K562 (cell line): ENCODE data around the gene FAM149B1. TPM values are rescaled to one million over a fixed set of nuclear protein-coding genes. Genes with fewer than 3 reads are reported as not detected.

Experiments used
- ATAC-seq: fragments of 200-7000 bp; cut with Tn5 transposase; 3 replicates; pipeline ENCODE4 v1.9.1; 2020; ENCODE audit warnings: moderate library complexity
- BruUV-seq: library from RNA; stranded (reverse); fragments of 400-500 nt; replicated peaks from 2 replicates; lab custom pipeline; 2021; lab: Mats Ljungman, UMichigan
- CTCF ChIA-PET: fragments of 300-600 bp; formaldehyde crosslinking; extraction: SDS; loops from one replicate; lab custom pipeline; 2021; ENCODE audit warnings: low intra/inter-chr PET ratio; lab: Yijun Ruan, JAX
- POLR2A ChIA-PET: fragments of 300-600, 350-650 bp; sonication (Branson Sonifier 250); formaldehyde crosslinking; extraction: SDS; loops from one replicate; lab custom pipeline; 2021; ENCODE audit warnings: antibody characterized with exemption, inconsistent platforms; lab: Yijun Ruan, JAX
- DNase-seq, 4 experiments: peaks; one replicate each; pipeline versions ENCODE4 v3.0.0 to v3.0.0-alpha.2; 2011 to 2018; ENCODE audit warnings: low spot score in 3 of 4, mixed read lengths in 3 of 4; ENCODE audit errors: extremely low read depth in 1 of 4
- FAIRE-seq: peaks from 2 replicates; lab custom pipeline; 2011; peaks lifted over from hg19 to GRCh38; lab: Jason Lieb, UNC
- H2AFZ ChIP-seq: 2 replicates; pipeline ENCODE4 v1.6.0; 2011; ENCODE audit warnings: low read depth, low read length, control low read depth, inconsistent platforms
- H3K27ac ChIP-seq: fragments of 200-600 bp; 3 replicates; pipeline ENCODE4 v1.8.0; 2011; ENCODE audit warnings: low read depth, mild to moderate bottlenecking, control low read depth, inconsistent platforms, low read length, moderate library complexity, mixed read lengths; ENCODE audit errors: extremely low read depth
- H3K27me3 ChIP-seq, 2 experiments: fragments of 300-600 bp in 1 of 2; 2 replicates in 1 of 2; 3 replicates in 1 of 2; pipeline versions ENCODE4 v1.6.0 to v1.8.0; 2011; ENCODE audit warnings: inconsistent platforms in 2 of 2, low read length in 2 of 2, mild to moderate bottlenecking in 1 of 2, mixed read lengths in 1 of 2, moderate library complexity in 1 of 2; ENCODE audit not compliant: control insufficient read depth in 2 of 2, insufficient read depth in 2 of 2
- H3K36me3 ChIP-seq: fragments of 300-600 bp; 3 replicates; pipeline ENCODE4 v1.8.0; 2011; ENCODE audit warnings: mild to moderate bottlenecking, low read length, inconsistent platforms; ENCODE audit not compliant: control insufficient read depth, insufficient read depth
- H3K4me1 ChIP-seq, 2 experiments: fragments of 200-600 bp in 1 of 2; replicated peaks in 1 of 2; 2 replicates in 1 of 2; 3 replicates in 1 of 2; pipeline versions ENCODE4 v1.5.1 to v1.8.0; 2011; ENCODE audit warnings: inconsistent platforms in 2 of 2, low read length in 2 of 2, mild to moderate bottlenecking in 1 of 2, mixed read lengths in 1 of 2, moderate library complexity in 1 of 2; ENCODE audit not compliant: control insufficient read depth in 2 of 2, insufficient read depth in 2 of 2
- H3K4me2 ChIP-seq: 2 replicates; pipeline ENCODE4 v1.6.1; 2011; ENCODE audit warnings: low read length, control low read depth, inconsistent platforms, mixed read lengths; ENCODE audit not compliant: insufficient read depth
- H3K4me3 ChIP-seq: fragments of 200-600 bp; sonication (generic), shearing (Covaris generic); 2 replicates; pipeline ENCODE4 v1.5.1; 2016; ENCODE audit warnings: control low read depth, inconsistent platforms
- H3K79me2 ChIP-seq: fragments of 200-600 bp; 3 replicates; pipeline ENCODE4 v1.8.0; 2011; ENCODE audit warnings: low read length, inconsistent platforms; ENCODE audit not compliant: control insufficient read depth, insufficient read depth
- H3K9ac ChIP-seq, 2 experiments: 2 replicates each; pipeline versions ENCODE4 v1.6.0 to v1.6.1; 2011; ENCODE audit warnings: low read depth in 2 of 2, low read length in 2 of 2, control low read depth in 1 of 2, inconsistent platforms in 1 of 2, mild to moderate bottlenecking in 1 of 2, mixed read lengths in 1 of 2; ENCODE audit not compliant: insufficient read depth in 1 of 2
- H3K9me1 ChIP-seq: one replicate; pipeline ENCODE4 v1.6.0; 2011; ENCODE audit warnings: inconsistent platforms, mild to moderate bottlenecking, low read length, moderate library complexity; ENCODE audit not compliant: control insufficient read depth, insufficient read depth
- H3K9me3 ChIP-seq: replicated peaks from 2 replicates; pipeline ENCODE4 v1.5.1; 2011; ENCODE audit warnings: low read depth, low read length, inconsistent platforms; ENCODE audit not compliant: control insufficient read depth, insufficient read depth
- H4K20me1 ChIP-seq: replicated peaks from 2 replicates; pipeline ENCODE4 v1.6.1; 2011; ENCODE audit warnings: low read length, inconsistent platforms, mixed read lengths; ENCODE audit not compliant: control insufficient read depth, insufficient read depth
- CEBPB ChIP-seq: fragments of 450-650 bp; IDR thresholded peaks from 2 replicates; pipeline ENCODE4 v1.6.1; 2016; ENCODE audit warnings: missing genetic modification characterization, missing compliant biosample characterization
- CEBPG ChIP-seq, 3 experiments: fragments of 200-800 bp in 1 of 3; sonication (Bioruptor generic) in 1 of 3; sonication (generic) in 1 of 3; formaldehyde crosslinking in 1 of 3; IDR thresholded peaks in 2 of 3; conservative IDR thresholded peaks in 1 of 3; 2 replicates each; pipeline versions ENCODE4 v1.6.1 to v1.8.0; 2016 to 2022; ENCODE audit warnings: missing compliant biosample characterization in 2 of 3, missing genetic modification characterization in 2 of 3, mild to moderate bottlenecking in 1 of 3, missing genetic modification reagents in 1 of 3
- GATAD2B ChIP-seq: fragments of 450-650 bp; IDR thresholded peaks from 2 replicates; pipeline ENCODE4 v1.6.1; 2017; ENCODE audit warnings: mild to moderate bottlenecking, borderline replicate concordance
- GMEB1 ChIP-seq: fragments of 250-450 bp; sonication (Bioruptor Pico); IDR thresholded peaks from 2 replicates; pipeline ENCODE4 v1.4.0; 2020; ENCODE audit warnings: mild to moderate bottlenecking
- HDAC6 ChIP-seq: IDR thresholded peaks from 2 replicates; pipeline ENCODE4 v1.6.1; 2012; ENCODE audit warnings: low read depth, mild to moderate bottlenecking, control low read depth, inconsistent platforms, low read length, moderate library complexity
- HSF4 ChIP-seq: fragments of 250-450 bp; sonication (Bioruptor Pico); IDR thresholded peaks from 2 replicates; pipeline ENCODE4 v2.1.2; 2022; ENCODE audit warnings: mild to moderate bottlenecking, moderate library complexity, borderline replicate concordance
- NCOA6 ChIP-seq: fragments of 450-650 bp; IDR thresholded peaks from 2 replicates; pipeline ENCODE4 v1.6.1; 2017; ENCODE audit warnings: mild to moderate bottlenecking
- NFATC3 ChIP-seq: fragments of 450-650 bp; IDR thresholded peaks from 2 replicates; pipeline ENCODE4 v1.6.1; 2017; ENCODE audit warnings: mild to moderate bottlenecking
- ZNF280B ChIP-seq: fragments of 250-450 bp; sonication (Bioruptor Pico); IDR thresholded peaks from 2 replicates; pipeline ENCODE4 v1.5.1; 2021; ENCODE audit warnings: mild to moderate bottlenecking
- ZNF407 ChIP-seq: fragments of 450-650 bp; IDR thresholded peaks from 2 replicates; pipeline ENCODE4 v1.6.1; 2016; ENCODE audit warnings: low read depth
- ZNF561 ChIP-seq: fragments of 450-650 bp; formaldehyde crosslinking; conservative IDR thresholded peaks from 2 replicates; pipeline ENCODE4 v1.4.0; 2020; ENCODE audit warnings: mild to moderate bottlenecking, moderate library complexity
- ZZZ3 ChIP-seq: fragments of 450-650 bp; IDR thresholded peaks from 2 replicates; pipeline ENCODE4 v1.6.1; 2016; ENCODE audit warnings: antibody characterized with exemption, mild to moderate bottlenecking, moderate library complexity
- WGBS: fragments of 100-300 bp; shearing (Covaris generic); methylation state at CpG from one replicate; pipeline ENCODE4 v1.1.6; 2016; ENCODE audit warnings: low coverage, mixed read lengths; ENCODE audit not compliant: insufficient coverage; ENCODE audit errors: missing lambda C conversion rate; 5-methylcytosine and 5-hydroxymethylcytosine counted together
- in situ Hi-C: fragments of 300-500 bp; cut with MboI; formaldehyde crosslinking; loops from 4 replicates; pipeline ENCODE4 v1.15.0; 2018; ENCODE audit warnings: inconsistent platforms, mixed read lengths
- intact Hi-C: fragments of 100-400 bp; cut with micrococcal nuclease; formaldehyde crosslinking; loops from 2 replicates; pipeline ENCODE4 v1.14.2; 2022
- polyA plus RNA-seq, 8 experiments: library from polyadenylated mRNA; depleted of rRNA in 4 of 8; stranded (reverse) in 5 of 8; unstranded in 3 of 8; fragments of >200 nt; fragmentation: Nextera tagmentation in 2 of 8; fragmentation: Illumina TruSeq in 1 of 8; extraction: Ambion mirVana in 2 of 8; extraction: Trizol in 1 of 8; gene quantifications; 2 replicates each; pipeline versions ENCODE4 v1.2.1 to v1.2.3, GENCODE V29; 2011 to 2014; ENCODE audit warnings: inconsistent platforms in 1 of 8, missing spikeins in 1 of 8
- total RNA-seq, 7 experiments: library from RNA; depleted of rRNA in 6 of 7; stranded (reverse); fragments of >200 nt in 6 of 7; fragmentation: Illumina TruSeq in 2 of 7; extraction: Trizol in 2 of 7; gene quantifications; 2 replicates each; pipeline versions ENCODE4 v1.2.1 to v1.2.3, GENCODE V29; 2011 to 2021; ENCODE audit warnings: low replicate concordance in 1 of 7

The FAM149B1 gene
- total and polyA plus RNA-seq, 9 of the 15 experiments (the other 6 are each of a cell fraction or from before 2014, with no cell fraction given) = 4.2 to 18.5 (median 9.3) TPM

- Histone ChIP-seq H3K9ac (no peak overlapping the region), H3K27me3 (no peaks in the 10 kb centered on the region), H3K36me3 (no peaks in the 10 kb centered on the region), H3K79me2 (no peaks in the 10 kb centered on the region), H3K27ac (no peak overlapping the region), H3K9me3 (no peaks in the 10 kb centered on the region), H2AFZ (no peak overlapping the region), H3K4me1 (peaks cover 0 to 9% of the 10 kb centered on the region in 2 experiments; a peak in 2 of 5 replicates), H3K9me1 (no peaks in the 10 kb centered on the region), H3K4me3 (no peak overlapping the region), H3K4me2 (no peak overlapping the region), H4K20me1 (no peaks in the 10 kb centered on the region)
- TF ChIP-seq GMEB1 (CRISPR knock-in tag) (no peak), GATAD2B (no peak), ZNF280B (no peak), NCOA6 (no peak), CEBPB (tag) (peak; percentile 80; the same call in 1 of the 2 replicates), HSF4 (CRISPR knock-in tag) (no peak), ZZZ3 (no peak), ZNF407 (no peak), CEBPG (CRISPR knock-in tag; IDR thresholded peaks at IDR 0.05) (no peak), CEBPG (tag; conservative IDR thresholded peaks at IDR 0.05 in 1 of 2, IDR thresholded peaks at IDR 0.05 in 1 of 2) (peak; percentile 17 to 85; a peak in 2 of 4 replicates), NFATC3 (no peak), HDAC6 (no peak), ZNF561 (no peak)
- in situ Hi-C loops (no loop called here), intact Hi-C loops (no loop called here)
- no peak for FAIRE-seq
- ChIA-PET POLR2A (interaction anchor here (0.5 to 1.2 kb wide), 2 partner anchors 13 to 56 kb away, joined by 3 to 5 read pairs; no protein-coding TSS in a partner anchor), CTCF (no interaction called here)
- ATAC-seq = no peak
- WGBS = 89% methylated on average over 1 of the region's 1 CpG
- DNase-seq = no peak
- no TSS peak for BruUV-seq
Measured at GRCh38 chr10:73220989-73221388, 53.1 kb downstream of the FAM149B1 start.
